Activated T-cell treated with anti-CD3 and anti-CD28 coated beads, Interleukin-2, amount 50 U/mL, for 72 hours (primary cell): Measurements from ENCODE around the gene VPS51. TPM values are rescaled to one million over a fixed set of nuclear protein-coding genes. Genes with fewer than 3 reads are reported as not detected.

ENCODE experiments used
- ATAC-seq, 2 donors: fragments of 150-1000 bp; cut with Tn5 transposase; replicated peaks in 1 of 2; 2 replicates each; pipeline ENCODE4 v1.10.0; 2021; ENCODE audit warnings: moderate library complexity in 2 of 2, mild to moderate bottlenecking in 1 of 2
- DNase-seq, 2 donors: peaks; one replicate each; pipeline ENCODE4 v3.0.0; 2021 to 2022; ENCODE audit warnings: mixed read lengths in 1 of 2
- H3K27ac Mint-ChIP-seq: one replicate; pipeline ENCODE4 v1.8.0; 2022; ENCODE audit warnings: mild to moderate bottlenecking, moderate library complexity, mixed read lengths
- H3K27me3 Mint-ChIP-seq: one replicate; pipeline ENCODE4 v1.8.0; 2022; ENCODE audit warnings: low read depth, mixed read lengths
- H3K36me3 Mint-ChIP-seq, 2 donors: one replicate each; pipeline ENCODE4 v1.8.0; 2022; ENCODE audit warnings: mixed read lengths in 2 of 2, mild to moderate bottlenecking in 1 of 2; ENCODE audit not compliant: insufficient read depth in 2 of 2
- H3K4me1 Mint-ChIP-seq: one replicate; pipeline ENCODE4 v1.8.0; 2022; ENCODE audit warnings: low read depth, mixed read lengths
- H3K4me3 Mint-ChIP-seq, 2 donors: one replicate each; pipeline ENCODE4 v1.8.0; 2022; ENCODE audit warnings: mild to moderate bottlenecking in 2 of 2, mixed read lengths in 2 of 2, moderate library complexity in 2 of 2
- H3K9me3 Mint-ChIP-seq, 2 donors: one replicate each; pipeline ENCODE4 v1.8.0; 2022; ENCODE audit warnings: mixed read lengths in 2 of 2
- total RNA-seq, 2 donors: library from RNA; stranded (reverse); gene quantifications; one replicate each; pipeline ENCODE4 v1.2.3, GENCODE V29; 2022

VPS51 gene
- total RNA-seq, 2 donors from 2014 or later, result 118 to 119 TPM

- H3K36me3 Mint-ChIP-seq, result peaks cover 18 to 40% of the 10 kb centered on the region in 2 donors
- ATAC-seq, result no peak
- no peak for DNase-seq
- H3K27me3 Mint-ChIP-seq, result no peaks in the 10 kb centered on the region
- peak overlapping the region; percentile 94 to 96 for H3K4me3 Mint-ChIP-seq
- H3K4me1 Mint-ChIP-seq, result peaks cover 64% of the 10 kb centered on the region
- H3K9me3 Mint-ChIP-seq, result no peaks in the 10 kb centered on the region
- H3K27ac Mint-ChIP-seq, result peak overlapping the region; percentile 95
These were observed 24.8 kb downstream of the VPS51 start for GRCh38 chr11:65120831-65121230.

DNA sequence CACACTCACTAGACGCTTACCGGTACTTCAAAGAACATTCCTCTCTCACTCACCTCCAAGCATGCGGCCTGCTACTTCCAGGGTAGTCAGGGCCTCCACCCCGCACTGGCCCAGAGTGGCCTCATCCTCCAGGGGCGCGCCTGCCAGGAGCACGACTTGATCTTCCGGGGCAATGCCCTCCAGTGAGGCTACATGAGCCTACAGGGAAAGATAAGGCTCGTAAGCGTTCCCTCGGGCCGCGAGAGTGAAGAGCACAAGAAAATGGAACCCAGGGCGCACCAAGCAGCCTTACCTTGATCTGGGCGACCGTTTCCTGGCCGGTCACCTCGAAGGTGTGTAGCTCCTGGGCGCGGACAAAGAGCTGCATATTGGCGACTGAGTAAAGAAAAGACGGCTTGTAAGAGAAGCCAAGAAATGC is 25.4 kb downstream of the VPS51 start:
- ATAC-seq (no peak), DNase-seq (peak; percentile 45 to 51)
- H3K4me1 Mint-ChIP-seq, result peaks cover 58% of the 10 kb centered on the region
- H3K4me3 Mint-ChIP-seq, result peak overlapping the region; percentile 94 to 96
- peaks cover 18 to 40% of the 10 kb centered on the region in 2 donors for H3K36me3 Mint-ChIP-seq
- H3K27me3 Mint-ChIP-seq, result no peaks in the 10 kb centered on the region
- H3K9me3 Mint-ChIP-seq, result no peaks in the 10 kb centered on the region
- H3K27ac Mint-ChIP-seq, result peak overlapping the region; percentile 95

DNA sequence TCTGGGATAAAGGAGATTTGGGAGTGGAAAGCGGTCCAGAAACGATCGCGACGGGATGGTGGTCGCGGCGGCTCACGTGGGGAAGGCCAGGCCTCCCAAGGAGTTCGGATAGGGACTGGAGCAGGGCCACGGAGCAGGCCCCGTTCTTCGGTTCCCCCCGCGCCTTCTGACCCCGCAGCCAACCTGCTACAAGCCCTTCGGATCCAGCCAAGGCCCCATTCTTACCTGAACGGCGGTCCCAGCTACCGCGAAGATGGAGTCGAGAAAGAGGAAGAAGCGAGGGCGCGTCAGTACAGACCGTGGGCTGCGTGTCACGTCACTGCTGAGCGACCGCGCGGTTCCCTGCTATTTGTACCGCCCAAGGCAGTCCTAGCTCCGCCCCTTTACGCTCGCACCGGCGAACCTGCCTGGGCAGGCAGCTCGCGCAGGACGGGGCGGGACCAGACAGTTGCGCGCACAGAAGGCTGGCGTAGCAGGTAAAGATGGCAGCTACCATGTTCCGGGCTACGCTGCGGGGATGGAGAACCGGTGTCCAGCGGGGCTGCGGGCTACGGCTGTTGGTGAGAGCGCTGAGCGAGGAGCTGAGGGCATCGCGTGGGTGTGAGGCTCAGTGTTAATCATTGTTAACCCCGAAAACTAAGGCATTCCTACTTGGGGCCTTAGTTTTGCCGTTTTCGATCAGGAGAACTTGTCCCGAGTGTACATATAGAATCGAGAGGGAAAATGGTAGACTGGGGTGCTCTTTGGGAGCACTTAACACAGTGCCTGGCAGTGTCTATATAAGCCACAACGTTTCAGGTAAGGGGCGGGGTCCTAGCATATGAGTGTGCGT is 26.1 kb downstream of the VPS51 start, which contains the start of the genes FAU and MRPL49:
TSS of gene FAU (minus strand) at position 270 of the 832 bp plus-strand sequence. CDS start 321 bp downstream, outside the sequence.
TSS of gene MRPL49 (plus strand) at position 457 of the 832 bp plus-strand sequence. CDS start at position 483, 26 bp downstream.
- peak; percentile 86 to 87 for ATAC-seq
- peak within 1 kb of the TSS; percentile 94 to 96 for H3K4me3 Mint-ChIP-seq
- H3K27ac Mint-ChIP-seq, result peak within 1 kb of the TSS; percentile 95
- peaks cover 54% of the 10 kb centered on the region for H3K4me1 Mint-ChIP-seq
- no peaks in the 10 kb centered on the region for H3K9me3 Mint-ChIP-seq
- H3K27me3 Mint-ChIP-seq, result no peaks in the 10 kb centered on the region
- peaks cover 21 to 43% of the 10 kb centered on the region in 2 donors for H3K36me3 Mint-ChIP-seq
- peak; percentile 99 to 100 for DNase-seq

GRCh38 chr11:65124480-65125196 is 28.6 kb downstream of the VPS51 start:
- H3K4me1 Mint-ChIP-seq, result peaks cover 35% of the 10 kb centered on the region
- ATAC-seq, result no peak
- no peaks in the 10 kb centered on the region for H3K9me3 Mint-ChIP-seq
- no peak for DNase-seq
- H3K36me3 Mint-ChIP-seq, result peaks cover 15 to 30% of the 10 kb centered on the region in 2 donors
- H3K4me3 Mint-ChIP-seq, result peak overlapping the region; percentile 29 to 59
- H3K27me3 Mint-ChIP-seq, result no peaks in the 10 kb centered on the region
- H3K27ac Mint-ChIP-seq, result no peak overlapping the region

DNA sequence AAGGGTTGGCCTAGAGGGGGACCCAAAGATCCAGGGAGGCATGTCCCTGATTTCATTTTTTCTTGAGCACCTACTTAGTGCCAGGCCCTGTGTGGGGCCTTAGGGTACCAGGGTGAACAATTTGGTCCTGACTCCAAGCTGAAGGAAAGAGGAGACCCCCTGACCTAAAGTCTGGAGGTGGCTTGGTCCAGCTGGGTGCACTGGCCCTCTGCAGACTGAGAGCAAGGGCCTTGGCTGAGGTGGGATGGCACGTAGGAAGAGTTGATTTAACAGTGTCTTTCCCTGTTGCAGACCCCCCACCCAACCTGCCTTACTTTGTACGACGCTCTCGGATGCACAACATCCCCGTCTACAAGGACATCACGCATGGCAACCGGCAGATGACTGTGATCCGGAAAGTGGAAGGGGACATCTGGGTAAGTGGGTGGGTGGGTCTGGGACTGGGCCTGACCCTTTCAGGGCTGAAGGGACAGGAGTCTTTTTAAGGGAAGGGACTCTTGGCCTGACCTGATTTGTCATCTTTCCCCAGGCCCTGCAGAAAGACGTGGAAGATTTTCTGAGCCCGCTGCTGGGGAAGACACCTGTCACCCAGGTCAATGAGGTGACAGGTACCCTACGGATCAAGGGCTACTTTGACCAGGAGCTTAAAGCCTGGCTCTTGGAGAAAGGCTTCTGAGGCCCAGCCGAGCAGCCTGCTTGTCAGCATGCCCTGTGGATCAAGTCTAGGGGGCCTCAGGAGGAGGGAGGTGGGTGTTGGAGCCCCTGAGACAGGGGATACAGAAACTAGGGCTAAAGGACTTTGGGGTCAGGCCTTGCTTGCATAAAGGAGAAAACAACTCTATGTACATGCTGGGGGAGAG is 29.4 kb downstream of the VPS51 start:
- no peak overlapping the region for H3K27ac Mint-ChIP-seq
- H3K36me3 Mint-ChIP-seq, result peaks cover 15 to 32% of the 10 kb centered on the region in 2 donors
- no peak overlapping the region for H3K4me3 Mint-ChIP-seq
- H3K27me3 Mint-ChIP-seq, result no peaks in the 10 kb centered on the region
- ATAC-seq (no peak), DNase-seq (no peak)
- no peaks in the 10 kb centered on the region for H3K9me3 Mint-ChIP-seq
- H3K4me1 Mint-ChIP-seq, result peaks cover 27% of the 10 kb centered on the region

DNA sequence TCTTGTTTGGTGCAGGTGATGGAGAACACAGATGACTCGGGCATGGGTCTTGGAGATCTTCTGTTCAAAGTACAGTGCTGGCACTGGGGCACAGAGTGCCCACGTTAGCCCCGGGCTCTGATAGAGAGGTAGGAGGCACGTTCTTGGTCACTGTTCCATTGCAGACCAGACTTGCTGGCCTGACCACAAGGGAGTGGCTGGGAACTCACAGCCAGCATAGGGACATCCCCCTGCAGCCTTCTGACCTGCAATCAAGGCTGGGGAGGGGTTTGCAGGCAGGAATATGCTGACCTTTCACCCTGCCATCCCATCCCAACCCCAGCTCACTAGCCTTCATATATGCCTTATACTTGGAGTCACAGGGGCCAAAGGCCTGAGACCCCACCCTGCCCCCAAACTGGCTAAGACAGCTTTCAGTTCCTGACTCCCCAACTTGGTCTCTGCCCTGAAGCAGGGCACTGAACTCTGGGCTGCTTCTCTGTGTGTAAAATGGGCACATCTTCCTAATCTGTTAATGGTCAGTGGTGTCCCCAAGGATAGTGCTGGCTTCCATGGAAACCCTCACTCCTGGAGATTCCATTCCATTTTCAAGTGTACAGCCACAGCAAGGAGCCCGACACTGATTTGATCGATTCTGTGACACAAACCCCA is 30.7 kb downstream of the VPS51 start:
- H3K4me3 Mint-ChIP-seq, result no peak overlapping the region
- no peak for DNase-seq
- peaks cover 6 to 23% of the 10 kb centered on the region in 2 donors for H3K36me3 Mint-ChIP-seq

GRCh38 chr11:65127473-65128181 is 31.6 kb downstream of the VPS51 start:
- no peak for ATAC-seq
- no peaks in the 10 kb centered on the region for H3K27me3 Mint-ChIP-seq
- peaks cover 18% of the 10 kb centered on the region for H3K4me1 Mint-ChIP-seq
- DNase-seq, result no peak
- H3K27ac Mint-ChIP-seq, result no peak overlapping the region
- H3K4me3 Mint-ChIP-seq, result no peak overlapping the region
- H3K9me3 Mint-ChIP-seq, result no peaks in the 10 kb centered on the region
- H3K36me3 Mint-ChIP-seq, result peaks cover 2 to 16% of the 10 kb centered on the region in 2 donors

More for the DNA sequence above, 30.7 kb downstream of the VPS51 start:
- Mint-ChIP-seq H3K9me3 (no peaks in the 10 kb centered on the region), H3K27ac (no peak overlapping the region), H3K4me1 (peaks cover 16% of the 10 kb centered on the region), H3K27me3 (no peaks in the 10 kb centered on the region)
- ATAC-seq, result no peak

DNA sequence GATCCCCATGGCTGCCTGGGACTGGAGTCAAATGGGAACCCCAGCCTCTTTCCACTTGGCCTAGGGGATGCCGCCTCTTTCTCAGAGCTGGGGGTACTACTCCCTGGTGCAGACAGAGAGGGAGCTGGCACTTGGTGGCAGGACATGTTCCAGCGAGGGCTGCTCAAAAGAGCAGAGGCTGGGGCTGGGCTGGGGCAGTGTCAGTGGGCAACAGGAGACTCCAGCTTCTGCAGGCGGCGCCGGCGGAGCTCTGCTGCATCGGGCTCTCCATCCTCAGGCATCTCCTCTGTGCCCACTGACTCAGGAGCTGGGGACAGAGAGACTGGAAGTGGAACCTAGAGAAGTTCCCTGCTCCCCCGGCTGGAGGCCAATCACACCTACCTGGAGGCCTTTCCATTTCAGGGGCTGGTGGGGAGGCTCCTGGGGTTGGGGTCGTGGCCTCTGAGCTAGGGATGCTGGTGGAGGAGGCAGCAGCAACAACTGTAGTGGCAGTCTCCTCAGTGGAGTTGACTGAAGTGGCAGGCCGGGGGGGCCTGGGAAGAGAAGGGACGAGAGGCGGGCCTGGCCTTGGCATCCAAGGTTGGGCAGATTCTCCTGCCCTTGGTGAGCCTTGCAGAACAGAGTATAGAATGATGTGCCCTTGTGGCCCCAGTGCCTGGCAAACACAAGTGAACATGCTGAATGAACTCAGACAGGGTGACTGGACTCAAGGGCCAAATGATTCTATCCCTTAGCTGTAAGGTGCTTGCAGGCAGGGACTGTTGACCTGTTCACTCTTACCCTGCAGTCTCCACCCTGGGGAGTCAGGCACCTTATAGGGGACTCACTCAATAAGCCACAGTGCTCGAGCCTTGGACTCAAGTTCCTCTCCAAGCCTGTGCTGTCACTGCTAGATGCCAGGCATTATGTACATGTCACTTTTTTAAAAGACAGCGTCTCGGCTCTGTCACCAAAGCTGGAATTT is 32.5 kb downstream of the VPS51 start:
- Mint-ChIP-seq H3K4me1 (peaks cover 20% of the 10 kb centered on the region), H3K9me3 (no peaks in the 10 kb centered on the region), H3K27me3 (no peaks in the 10 kb centered on the region), H3K27ac (no peak overlapping the region), H3K36me3 (peaks cover 2 to 16% of the 10 kb centered on the region in 2 donors), H3K4me3 (no peak overlapping the region)
- DNase-seq, result no peak
- no peak for ATAC-seq

DNA sequence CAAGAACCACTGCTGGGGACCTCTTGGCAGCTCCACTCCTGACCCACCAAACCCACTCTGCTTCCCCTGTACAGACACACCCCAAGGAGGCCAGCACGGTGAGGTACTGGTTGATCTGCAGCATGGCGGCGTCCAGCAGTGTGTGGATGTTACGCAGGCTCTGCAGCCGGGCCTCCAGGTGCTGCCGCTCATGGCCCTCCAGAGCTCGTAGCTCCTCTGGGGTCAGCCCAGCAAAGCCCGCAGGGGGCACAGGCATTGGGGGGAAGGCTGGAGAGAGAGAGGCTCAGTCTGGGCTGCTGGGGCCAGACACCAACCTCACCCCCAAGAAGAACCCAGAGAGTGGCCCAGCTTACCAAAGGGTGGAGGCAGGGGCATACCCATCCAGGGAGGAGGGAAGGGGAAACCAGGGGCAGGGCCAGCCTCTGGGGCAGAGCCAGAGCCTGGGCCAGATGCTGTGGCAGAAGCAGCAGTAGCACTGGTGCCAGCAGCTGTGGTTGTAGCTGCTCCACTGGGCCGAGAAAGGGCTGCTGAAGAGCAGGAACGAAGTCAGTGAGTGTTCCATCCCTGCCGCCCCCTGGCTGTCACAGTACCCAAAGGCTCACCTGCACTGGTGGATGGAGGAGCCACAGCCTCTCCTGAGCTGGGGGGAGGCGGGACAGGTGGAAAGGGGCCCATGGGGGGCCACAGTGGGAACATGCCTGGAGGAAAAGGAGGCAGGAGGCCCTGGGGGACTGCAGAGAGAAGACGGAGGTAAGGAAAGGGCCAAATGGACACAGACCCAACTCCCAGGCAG is 33.8 kb downstream of the VPS51 start:
- H3K4me1 Mint-ChIP-seq, result peaks cover 14% of the 10 kb centered on the region
- DNase-seq (no peak), ATAC-seq (no peak)
- H3K36me3 Mint-ChIP-seq, result peaks cover 2 to 14% of the 10 kb centered on the region in 2 donors
- H3K27me3 Mint-ChIP-seq, result no peaks in the 10 kb centered on the region
- no peak overlapping the region for H3K4me3 Mint-ChIP-seq
- H3K27ac Mint-ChIP-seq, result no peak overlapping the region
- H3K9me3 Mint-ChIP-seq, result no peaks in the 10 kb centered on the region

- H3K27ac Mint-ChIP-seq, result peak overlapping the region; percentile 77
- DNase-seq (no peak), ATAC-seq (no peak)
- H3K36me3 Mint-ChIP-seq, result peaks cover 2 to 10% of the 10 kb centered on the region in 2 donors
- no peaks in the 10 kb centered on the region for H3K9me3 Mint-ChIP-seq
- H3K4me3 Mint-ChIP-seq, result no peak overlapping the region
- no peaks in the 10 kb centered on the region for H3K27me3 Mint-ChIP-seq
- peaks cover 24% of the 10 kb centered on the region for H3K4me1 Mint-ChIP-seq
These were observed 34.8 kb downstream of the VPS51 start for GRCh38 chr11:65130631-65131416.
